ENCODE data around the gene MAP7.

MAP7 gene

DNA sequence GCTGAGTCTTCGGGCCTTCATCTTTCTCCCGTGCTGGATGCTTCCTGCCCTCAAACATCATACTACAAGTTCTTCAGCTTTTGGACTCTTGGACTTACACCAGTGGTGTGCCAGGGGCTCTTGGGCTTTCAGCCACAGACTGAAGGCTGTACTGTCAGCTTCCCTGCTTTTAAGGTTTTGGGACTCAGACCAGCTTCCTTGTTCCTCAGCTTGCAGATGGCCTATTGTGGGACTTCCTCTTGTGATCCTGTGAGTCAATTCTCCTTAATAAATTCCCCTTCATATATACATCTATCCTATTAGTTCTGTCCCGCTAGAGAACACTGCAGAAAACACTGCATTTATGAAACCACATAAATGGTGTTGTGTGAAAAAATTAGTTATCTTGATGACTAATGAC is 246.7 kb downstream of the MAP7 start:
- no peak for DNase-seq (ENCODE audit: low spot score)

DNA sequence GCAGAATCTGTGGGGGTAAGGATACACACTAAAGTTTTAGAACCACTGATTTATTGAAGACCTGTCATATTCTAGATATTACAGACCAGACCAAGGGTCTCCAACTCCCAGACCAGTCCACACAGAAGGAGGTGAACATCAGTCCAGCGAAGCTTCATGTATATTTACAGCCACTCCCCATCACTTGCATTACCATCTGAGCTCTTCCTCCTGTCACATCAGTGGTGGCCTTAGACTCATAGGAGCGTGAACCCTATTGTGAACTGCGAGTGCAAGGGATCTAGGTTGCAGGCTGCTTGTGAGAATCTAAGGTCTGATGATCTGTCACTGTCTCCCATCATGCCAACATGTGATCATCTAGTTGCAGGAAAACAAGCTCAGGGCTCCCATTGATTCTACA is 255.6 kb downstream of the MAP7 start:
- no peak for DNase-seq (ENCODE audit: low spot score)
- TF ChIP-seq, protein P1, sequence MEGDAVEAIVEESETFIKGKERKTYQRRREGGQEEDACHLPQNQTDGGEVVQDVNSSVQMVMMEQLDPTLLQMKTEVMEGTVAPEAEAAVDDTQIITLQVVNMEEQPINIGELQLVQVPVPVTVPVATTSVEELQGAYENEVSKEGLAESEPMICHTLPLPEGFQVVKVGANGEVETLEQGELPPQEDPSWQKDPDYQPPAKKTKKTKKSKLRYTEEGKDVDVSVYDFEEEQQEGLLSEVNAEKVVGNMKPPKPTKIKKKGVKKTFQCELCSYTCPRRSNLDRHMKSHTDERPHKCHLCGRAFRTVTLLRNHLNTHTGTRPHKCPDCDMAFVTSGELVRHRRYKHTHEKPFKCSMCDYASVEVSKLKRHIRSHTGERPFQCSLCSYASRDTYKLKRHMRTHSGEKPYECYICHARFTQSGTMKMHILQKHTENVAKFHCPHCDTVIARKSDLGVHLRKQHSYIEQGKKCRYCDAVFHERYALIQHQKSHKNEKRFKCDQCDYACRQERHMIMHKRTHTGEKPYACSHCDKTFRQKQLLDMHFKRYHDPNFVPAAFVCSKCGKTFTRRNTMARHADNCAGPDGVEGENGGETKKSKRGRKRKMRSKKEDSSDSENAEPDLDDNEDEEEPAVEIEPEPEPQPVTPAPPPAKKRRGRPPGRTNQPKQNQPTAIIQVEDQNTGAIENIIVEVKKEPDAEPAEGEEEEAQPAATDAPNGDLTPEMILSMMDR (IDR thresholded peaks at IDR 0.05; ENCODE audit: extremely low read depth, missing control alignments), result no peak

More for the DNA sequence above, 246.7 kb downstream of the MAP7 start:
- TF ChIP-seq, protein P1 (IDR thresholded peaks at IDR 0.05; ENCODE audit: extremely low read depth, missing control alignments), result no peak
